Body of pancreas (tissue), 4 donors: ENCODE data around the gene RIC3. TPM values are rescaled to one million over a fixed set of nuclear protein-coding genes. Genes with fewer than 3 reads are reported as not detected.

Experiments used
- ATAC-seq: fragments of 150-250 bp; one replicate; pipeline ENCODE4 v1.9.1; 2016
- DNase-seq, 4 donors: peaks; one replicate each; pipeline ENCODE4 v3.0.0-alpha.2; 2019
- H3K27ac ChIP-seq, 4 donors: fragments of 200-600 bp; sonication (generic); 1 replicate in 3 of 4; 2 replicates in 1 of 4; pipeline versions ENCODE4 v1.5.1 to v1.6.1; 2016 to 2019; ENCODE audit warnings: mild to moderate bottlenecking in 1 of 4, mixed read lengths in 1 of 4, moderate library complexity in 1 of 4
- H3K27me3 ChIP-seq, 2 donors: fragments of 200-600 bp; sonication (generic); one replicate each; pipeline ENCODE4 v1.6.0; 2016; ENCODE audit warnings: mild to moderate bottlenecking in 1 of 2
- H3K36me3 ChIP-seq, 2 donors: fragments of 200-600 bp; sonication (generic); replicated peaks in 1 of 2; 2 replicates each; pipeline ENCODE4 v1.5.1; 2016; ENCODE audit warnings: low read depth in 2 of 2; ENCODE audit not compliant: insufficient read depth in 1 of 2
- H3K4me1 ChIP-seq: fragments of 200-600 bp; sonication (generic); one replicate; pipeline ENCODE4 v1.6.0; 2016
- H3K4me3 ChIP-seq, 2 donors: fragments of 200-600 bp; sonication (generic); 1 replicate in 1 of 2; 2 replicates in 1 of 2; pipeline ENCODE4 v1.5.1; 2016 to 2019
- H3K9me3 ChIP-seq, 3 donors: fragments of 200-600 bp; sonication (generic); 1 replicate in 2 of 3; 2 replicates in 1 of 3; pipeline ENCODE4 v1.5.1; 2016
- CTCF ChIP-seq, 7 experiments: fragments of 450-650 bp in 4 of 7; fragments of 200-600 bp in 3 of 7; sonication (generic) in 3 of 7; IDR thresholded peaks; one replicate each; pipeline ENCODE4 v1.5.1; 2016 to 2019; ENCODE audit warnings: antibody characterized with exemption in 7 of 7
- POLR2A ChIP-seq, 3 donors: fragments of 450-650 bp; IDR thresholded peaks; one replicate each; pipeline ENCODE4 v1.6.1; 2016; ENCODE audit warnings: antibody characterized with exemption in 3 of 3, mild to moderate bottlenecking in 2 of 3
- WGBS, 2 donors: methylation state at CpG; one replicate each; pipeline ENCODE4 v1.1.5; 2017; 5-methylcytosine and 5-hydroxymethylcytosine counted together
- intact Hi-C: fragments of 100-400 bp; cut with DNase I; formaldehyde crosslinking; loops from one replicate; pipeline ENCODE4 v1.15.1; 2023
- total RNA-seq, 2 donors: library from RNA; depleted of rRNA; stranded (reverse); fragments of >200 nt; gene quantifications; one replicate each; pipeline ENCODE4 v1.1.0, GENCODE V29; 2016

Gene RIC3
- total RNA-seq, 2 donors from 2014 or later: 40.0 to 44.5 TPM

GRCh38 chr11:8058216-8058615 lies 110.6 kb downstream of the RIC3 start:
- Histone ChIP-seq H3K27me3 (no peaks in the 10 kb centered on the region), H3K9me3 (no peaks in the 10 kb centered on the region), H3K4me3 (no peak overlapping the region), H3K36me3 (no peaks in the 10 kb centered on the region), H3K27ac (no peak overlapping the region), H3K4me1 (no peaks in the 10 kb centered on the region)
- DNase-seq: no peak
- TF ChIP-seq CTCF (IDR thresholded peaks at IDR 0.05) (no peak), POLR2A (IDR thresholded peaks at IDR 0.05) (no peak)
- intact Hi-C loops: no loop called here
- ATAC-seq: no peak
- 91 to 93% methylated on average over 9 of the region's 9 CpGs for WGBS, 2 donors

- H3K36me3 ChIP-seq: no peaks in the 10 kb centered on the region
- intact Hi-C loops: no loop called here
- no peaks in the 10 kb centered on the region for H3K27me3 ChIP-seq
- H3K4me1 ChIP-seq: no peaks in the 10 kb centered on the region
- TF ChIP-seq CTCF (IDR thresholded peaks at IDR 0.05): no peak
- TF ChIP-seq POLR2A (IDR thresholded peaks at IDR 0.05): no peak
- H3K4me3 ChIP-seq: no peak overlapping the region
- no peaks in the 10 kb centered on the region for H3K9me3 ChIP-seq
- ATAC-seq: peak; percentile 63
- H3K27ac ChIP-seq: no peak overlapping the region
- WGBS, 2 donors: 35 to 52% methylated on average over 12 of the region's 12 CpGs
- DNase-seq: peak in 3 of 4 donors; percentile 38 to 58 (median 39)
Measured at GRCh38 chr11:8056810-8057463, 111.9 kb downstream of the RIC3 start.

Other genes starting within 250 kb of the RIC3 start
- gene OR10A6, start 237.8 kb downstream of the RIC3 start, total RNA-seq: not detected
- gene OR10A3, start 227.3 kb downstream of the RIC3 start, total RNA-seq: not detected
- gene NLRP10, start 203.6 kb downstream of the RIC3 start, total RNA-seq: not detected
- gene EIF3F, start 181.7 kb downstream of the RIC3 start, total RNA-seq: 100 to 1,000 TPM; 138 to 153 TPM
- 1 to 10 TPM; 2.9 to 8.6 TPM for gene TUB, start 87.8 kb downstream of the RIC3 start, total RNA-seq
- 1 to 10 TPM in 1 of 2 donors, under 1 TPM in 1; 0.78 to 1.6 TPM for gene LMO1, start 94.9 kb upstream of the RIC3 start, total RNA-seq